HUES6 (cell line): ENCODE results near the gene PCA3.
"Not testable (repeated sequence)": the region's sequence is repeated elsewhere in the genome, so short reads cannot be mapped to it uniquely, and the experiment has no call there.

Experiments used
- H3K27ac ChIP-seq: 2 replicates; pipeline ENCODE4 v1.7.0; 2013; ENCODE audit warnings: low read depth, mild to moderate bottlenecking, low read length, inconsistent platforms
- H3K27me3 ChIP-seq: 2 replicates; pipeline ENCODE4 v1.6.1; 2013; ENCODE audit warnings: low read length; ENCODE audit not compliant: control insufficient read depth, insufficient read depth
- H3K36me3 ChIP-seq: 2 replicates; pipeline ENCODE4 v1.6.1; 2013; ENCODE audit warnings: low read length; ENCODE audit not compliant: control insufficient read depth, insufficient read depth
- H3K4me1 ChIP-seq: 2 replicates; pipeline ENCODE4 v1.6.1; 2013; ENCODE audit warnings: low read length; ENCODE audit not compliant: control insufficient read depth, insufficient read depth
- H3K4me3 ChIP-seq: 2 replicates; pipeline ENCODE4 v1.5.1; 2013; ENCODE audit warnings: low read depth, low read length
- H3K9ac ChIP-seq: one replicate; pipeline ENCODE4 v1.6.1; 2013; ENCODE audit warnings: mild to moderate bottlenecking, low read length
- H3K9me3 ChIP-seq: 2 replicates; pipeline ENCODE4 v1.6.1; 2013; ENCODE audit warnings: low read depth, low read length; ENCODE audit not compliant: control insufficient read depth, insufficient read depth

PCA3 gene

DNA sequence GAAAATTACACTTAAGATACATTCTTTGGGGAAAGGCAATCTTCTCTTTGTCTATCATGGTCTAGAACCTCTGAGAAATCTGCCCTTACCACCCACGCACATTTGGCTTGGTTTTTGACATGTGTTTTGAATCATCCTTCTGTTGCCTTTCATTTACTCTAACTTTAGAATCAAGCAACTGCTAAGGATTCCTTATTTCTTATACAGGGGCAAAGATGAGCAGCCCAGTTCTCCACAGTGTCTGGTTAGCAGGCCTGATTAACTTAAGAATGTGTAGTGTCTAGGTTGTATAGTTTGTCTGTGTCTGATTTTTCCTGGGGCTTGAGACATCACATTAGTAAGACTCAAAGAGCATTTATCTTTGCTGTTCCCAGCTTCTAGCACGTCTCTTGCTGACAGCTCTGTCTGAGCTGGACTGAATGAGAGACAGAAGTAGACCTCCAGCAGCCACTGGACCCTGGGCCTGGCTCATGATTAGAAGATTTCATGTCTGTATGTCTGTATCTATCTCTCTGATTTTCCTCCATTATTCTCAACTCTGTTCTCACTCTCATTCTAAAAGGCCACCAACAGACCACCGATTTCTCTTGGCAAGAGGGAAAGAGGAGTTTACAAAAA is 31.8 kb upstream of the PCA3 start:
- H3K4me3 ChIP-seq, result no peak overlapping the region
- no peaks in the 10 kb centered on the region for H3K4me1 ChIP-seq
- no peak overlapping the region for H3K27ac ChIP-seq
- H3K9me3 ChIP-seq, result no peaks in the 10 kb centered on the region
- no peaks in the 10 kb centered on the region for H3K27me3 ChIP-seq
- no peaks in the 10 kb centered on the region for H3K36me3 ChIP-seq
- H3K9ac ChIP-seq, result no peak overlapping the region

GRCh38 chr9:76733096-76733495 is 31.1 kb upstream of the PCA3 start:
- Histone ChIP-seq H3K27me3 (no peaks in the 10 kb centered on the region), H3K27ac (no peak overlapping the region), H3K9ac (no peak overlapping the region), H3K36me3 (no peaks in the 10 kb centered on the region), H3K9me3 (no peaks in the 10 kb centered on the region), H3K4me3 (no peak overlapping the region), H3K4me1 (no peaks in the 10 kb centered on the region)

- H3K36me3 ChIP-seq, result no peaks in the 10 kb centered on the region
- H3K9me3 ChIP-seq, result no peaks in the 10 kb centered on the region
- H3K27me3 ChIP-seq, result no peaks in the 10 kb centered on the region
- no peak overlapping the region for H3K27ac ChIP-seq
- no peaks in the 10 kb centered on the region for H3K4me1 ChIP-seq
- no peak overlapping the region for H3K9ac ChIP-seq
- no peak overlapping the region for H3K4me3 ChIP-seq
Measured at GRCh38 chr9:76734716-76735115, 29.5 kb upstream of the PCA3 start.

GRCh38 chr9:76737154-76737902 is 26.9 kb upstream of the PCA3 start:
- Histone ChIP-seq H3K4me1 (no peaks in the 10 kb centered on the region), H3K9me3 (no peaks in the 10 kb centered on the region), H3K4me3 (no peak overlapping the region), H3K27ac (no peak overlapping the region), H3K27me3 (no peaks in the 10 kb centered on the region), H3K36me3 (no peaks in the 10 kb centered on the region), H3K9ac (no peak overlapping the region)

- Histone ChIP-seq H3K4me3 (no peak overlapping the region), H3K27ac (no peak overlapping the region), H3K36me3 (no peaks in the 10 kb centered on the region), H3K4me1 (no peaks in the 10 kb centered on the region), H3K9me3 (0 out of 2 replicates have a peak, but pooled peaks cover 6% of the 10 kb centered on the region), H3K9ac (no peak overlapping the region), H3K27me3 (no peaks in the 10 kb centered on the region)
Measured at GRCh38 chr9:76738402-76738801, 25.8 kb upstream of the PCA3 start.

- H3K27ac ChIP-seq, result no peak overlapping the region
- H3K27me3 ChIP-seq, result no peaks in the 10 kb centered on the region
- H3K9ac ChIP-seq, result no peak overlapping the region
- H3K9me3 ChIP-seq, result peaks cover 6% of the 10 kb centered on the region; the same call in 1 of the 2 replicates
- H3K36me3 ChIP-seq, result no peaks in the 10 kb centered on the region
- no peak overlapping the region for H3K4me3 ChIP-seq
- no peaks in the 10 kb centered on the region for H3K4me1 ChIP-seq
Measured at GRCh38 chr9:76741524-76741923, 22.7 kb upstream of the PCA3 start.

DNA sequence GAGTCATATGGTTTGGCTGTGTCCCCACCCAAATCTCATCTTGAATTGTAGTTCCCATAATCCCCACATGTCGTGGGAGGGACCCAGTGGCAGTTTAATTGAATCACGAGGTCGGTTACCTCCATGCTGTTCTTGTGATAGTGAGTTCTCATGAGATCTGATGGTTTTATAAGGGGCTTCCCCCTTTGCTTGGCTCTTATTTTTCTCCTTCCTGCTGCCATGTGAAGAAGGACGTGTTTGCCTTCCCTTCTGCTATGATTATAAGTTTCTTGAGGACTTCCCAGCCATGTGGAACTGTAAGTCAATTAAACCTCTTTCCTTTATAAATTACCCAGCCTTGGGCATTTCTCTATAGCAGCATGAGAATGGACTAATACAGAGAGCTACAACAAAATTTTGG is 21.3 kb upstream of the PCA3 start:
- H3K27ac ChIP-seq, H3K36me3 ChIP-seq, H3K9me3 ChIP-seq, H3K9ac ChIP-seq, H3K4me1 ChIP-seq, H3K27me3 ChIP-seq, H3K4me3 ChIP-seq: not testable (repeated sequence)

GRCh38 chr9:76743931-76744330 is 20.3 kb upstream of the PCA3 start:
- no peak overlapping the region for H3K9ac ChIP-seq
- H3K36me3 ChIP-seq, result no peaks in the 10 kb centered on the region
- H3K27ac ChIP-seq, result no peak overlapping the region
- H3K4me3 ChIP-seq, result no peak overlapping the region
- H3K9me3 ChIP-seq, result peaks cover 6% of the 10 kb centered on the region; the same call in 1 of the 2 replicates
- no peaks in the 10 kb centered on the region for H3K4me1 ChIP-seq
- no peaks in the 10 kb centered on the region for H3K27me3 ChIP-seq

GRCh38 chr9:76744336-76744735 is 19.9 kb upstream of the PCA3 start:
- H3K9me3 ChIP-seq, result peaks cover 6% of the 10 kb centered on the region; the same call in 1 of the 2 replicates
- H3K36me3 ChIP-seq, result no peaks in the 10 kb centered on the region
- no peak overlapping the region for H3K9ac ChIP-seq
- H3K4me3 ChIP-seq, result no peak overlapping the region
- H3K27ac ChIP-seq, result no peak overlapping the region
- H3K27me3 ChIP-seq, result no peaks in the 10 kb centered on the region
- H3K4me1 ChIP-seq, result no peaks in the 10 kb centered on the region; the same call in 1 of the 2 replicates

GRCh38 chr9:76751001-76751400 is 13.2 kb upstream of the PCA3 start:
- H3K9me3 ChIP-seq, result no peaks in the 10 kb centered on the region
- H3K4me3 ChIP-seq, result no peak overlapping the region

GRCh38 chr9:76756268-76756640 is 8.0 kb upstream of the PCA3 start:
- Histone ChIP-seq H3K9ac (no peak overlapping the region), H3K9me3 (no peaks in the 10 kb centered on the region), H3K27me3 (no peaks in the 10 kb centered on the region), H3K27ac (no peak overlapping the region), H3K4me1 (no peaks in the 10 kb centered on the region), H3K4me3 (no peak overlapping the region), H3K36me3 (no peaks in the 10 kb centered on the region)

More at GRCh38 chr9:76751001-76751400, 13.2 kb upstream of the PCA3 start:
- Histone ChIP-seq H3K27ac (no peak overlapping the region), H3K36me3 (no peaks in the 10 kb centered on the region), H3K4me1 (no peaks in the 10 kb centered on the region; the same call in 1 of the 2 replicates), H3K9ac (no peak overlapping the region), H3K27me3 (no peaks in the 10 kb centered on the region)
